HG02763 (cell line): Measurements from ENCODE around the gene RNF39.

Experiments used
- ATAC-seq: cut with Tn5 transposase; IDR thresholded peaks from one replicate; pipeline ENCODE4 v1.9.1; 2021; ENCODE audit warnings: mild to moderate bottlenecking, moderate library complexity; ENCODE audit not compliant: unreplicated experiment

Gene RNF39

DNA sequence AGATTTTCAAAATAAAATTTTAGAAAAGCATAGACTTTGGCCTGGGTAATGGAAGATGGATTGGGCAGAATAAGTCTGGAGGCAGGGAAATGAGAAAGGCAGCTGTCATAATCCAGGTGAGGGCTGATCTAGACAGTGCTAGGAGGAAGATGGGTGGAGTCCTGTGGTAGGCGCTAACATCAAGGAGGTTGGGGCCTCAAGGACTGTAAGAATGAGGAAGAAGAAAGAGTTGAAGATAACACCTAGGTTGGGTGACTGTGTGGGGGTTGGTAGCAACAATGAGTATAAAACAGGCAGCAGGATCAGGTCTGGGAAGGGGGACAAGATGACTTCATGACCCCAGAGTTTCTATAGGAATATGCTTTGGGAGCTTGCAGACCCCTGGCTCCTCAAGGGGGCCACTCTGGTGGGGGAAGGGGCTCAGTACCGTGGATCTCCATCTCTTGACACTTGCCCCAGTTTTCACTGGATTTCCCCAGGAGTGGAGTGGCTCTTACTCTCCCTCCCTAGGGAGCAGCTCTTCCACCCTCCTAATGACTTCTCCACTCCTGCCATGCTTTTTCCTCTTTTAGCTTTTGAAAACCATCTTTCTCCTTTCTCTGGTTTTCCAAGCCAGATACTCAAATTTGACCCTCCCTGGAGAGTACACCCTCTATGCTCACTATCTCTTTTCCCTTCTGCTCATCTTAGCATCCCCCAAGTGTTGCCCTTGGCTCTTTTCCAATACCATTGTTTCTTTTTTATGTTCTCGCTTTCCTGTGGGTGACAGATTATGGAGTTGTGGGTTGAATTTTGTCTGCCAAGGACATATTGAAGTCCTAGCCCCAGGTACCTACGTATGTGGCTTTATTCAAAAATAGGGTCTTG is 22.6 kb upstream of the RNF39 start:
- ATAC-seq, result no peak

DNA sequence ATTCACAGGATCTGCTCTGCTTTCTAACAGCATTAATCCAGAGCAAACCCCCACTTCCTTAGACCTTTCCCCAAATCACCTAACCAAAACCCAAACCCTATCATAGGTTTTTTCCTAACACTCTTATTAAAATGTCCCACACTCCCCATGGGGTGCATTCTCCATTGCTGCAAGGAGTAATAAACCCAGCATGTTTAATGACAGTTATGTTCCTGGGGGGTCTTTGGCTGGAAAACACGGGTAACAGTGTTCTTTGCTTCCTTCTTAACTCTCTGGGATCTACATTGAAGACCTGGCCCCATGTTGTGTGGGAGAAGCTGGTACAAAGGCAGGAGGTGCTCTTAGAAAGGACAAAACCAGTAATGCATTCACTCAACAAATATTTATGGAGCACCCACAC is 21.3 kb upstream of the RNF39 start:
- ATAC-seq, result no peak

DNA sequence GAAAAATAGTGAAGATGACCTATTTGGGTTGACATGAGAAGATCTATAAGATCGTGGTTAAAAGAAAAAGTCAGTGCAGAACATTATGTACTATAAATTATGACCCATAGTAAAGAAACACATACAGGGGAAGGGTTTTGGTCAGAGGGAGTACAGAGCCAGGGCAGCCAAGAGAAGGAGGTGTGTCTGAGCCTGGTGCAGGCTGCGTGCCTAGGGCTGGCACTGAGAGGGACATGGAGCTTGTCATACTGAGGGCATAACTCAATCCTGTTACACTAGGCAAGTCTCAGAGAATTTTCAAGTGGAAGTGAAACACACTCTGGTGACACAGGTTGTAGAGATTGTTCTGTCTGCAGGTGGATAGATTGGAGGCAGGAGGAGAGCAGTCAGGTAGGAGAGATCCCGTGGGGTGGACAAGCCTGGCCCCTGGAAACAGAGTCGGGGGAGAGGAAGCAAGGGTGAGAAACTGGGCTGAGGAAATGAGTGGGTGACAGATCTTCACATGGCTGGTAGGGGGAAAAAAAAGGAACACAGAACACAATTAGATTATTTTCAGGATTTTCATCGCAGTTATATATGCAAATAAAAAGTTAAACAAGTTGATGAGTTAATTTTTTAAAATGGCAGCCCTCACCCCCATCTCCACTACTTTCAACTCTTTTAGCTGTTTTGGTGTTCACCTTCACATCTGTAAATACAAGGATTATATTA is 18.5 kb upstream of the RNF39 start:
- ATAC-seq, result no peak

DNA sequence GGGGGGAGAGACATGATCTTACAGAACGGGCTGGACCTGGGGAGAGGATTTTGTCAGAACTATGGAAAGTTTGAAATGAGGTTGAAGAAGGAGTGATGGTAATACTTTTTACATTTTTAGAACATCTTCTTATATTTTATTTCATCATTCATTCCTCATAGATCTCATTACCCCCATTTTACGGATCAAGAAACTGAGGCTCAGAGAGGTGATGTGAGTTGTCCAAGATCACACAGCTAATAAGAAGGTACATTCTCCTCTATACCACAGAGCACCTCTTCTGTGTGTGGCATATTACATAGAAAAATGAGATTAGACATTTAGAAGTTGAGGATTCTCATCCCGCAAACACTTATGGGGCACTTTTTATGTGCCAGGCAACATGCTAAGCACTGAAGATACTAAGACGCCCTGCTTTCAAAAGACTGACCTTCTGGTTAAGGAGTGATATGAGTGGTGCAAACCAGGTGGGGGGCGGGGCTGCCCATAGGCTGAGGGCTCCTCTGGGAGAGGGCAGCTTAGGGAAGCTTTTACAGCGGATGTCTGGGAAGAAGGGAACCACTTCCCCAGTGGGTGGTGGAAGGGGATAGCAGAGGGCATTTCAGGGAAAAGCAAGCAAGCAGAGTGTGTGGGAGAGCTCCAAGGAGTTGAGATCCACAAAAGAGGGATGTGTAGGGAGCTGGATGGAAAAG is 17.4 kb upstream of the RNF39 start:
- no peak for ATAC-seq

DNA sequence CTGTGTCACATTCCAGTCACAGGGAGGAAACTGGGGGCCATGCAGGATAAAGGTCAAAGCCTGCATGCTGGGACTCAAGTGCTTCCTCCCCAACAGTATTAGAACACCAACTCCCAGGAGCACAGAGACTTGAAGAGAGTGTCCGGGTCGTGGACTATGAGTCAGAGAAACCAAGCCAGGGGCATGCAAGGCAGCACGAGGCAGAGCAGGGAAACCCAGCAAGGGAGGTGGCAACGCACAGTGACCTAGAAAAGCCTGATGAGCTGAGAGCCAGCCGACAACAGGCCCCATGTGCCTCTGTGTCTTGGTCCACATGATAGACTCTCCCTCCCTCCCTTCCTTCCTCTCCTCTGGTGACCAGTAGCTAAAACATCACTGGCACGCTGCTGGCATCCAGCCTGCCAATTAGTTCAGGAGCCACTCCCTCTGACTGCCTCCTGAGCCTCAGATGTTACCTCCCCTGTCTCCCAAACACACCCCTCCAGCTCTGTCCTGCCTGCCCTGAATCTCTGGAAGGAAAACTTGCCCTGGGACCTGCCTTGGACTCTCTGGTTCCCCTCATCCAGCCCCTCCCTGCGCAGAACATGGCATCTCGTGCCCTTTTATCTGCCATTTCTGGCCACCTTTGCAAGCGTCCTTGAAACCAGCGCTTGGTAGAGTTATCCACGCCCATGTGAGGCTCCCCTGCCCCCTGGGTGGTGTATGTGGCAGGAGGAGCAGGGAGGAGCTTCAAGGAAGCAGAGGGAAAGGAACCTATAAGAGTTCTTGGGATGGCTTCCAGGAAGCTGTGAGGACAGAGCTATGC is 16.2 kb upstream of the RNF39 start:
- no peak for ATAC-seq

DNA sequence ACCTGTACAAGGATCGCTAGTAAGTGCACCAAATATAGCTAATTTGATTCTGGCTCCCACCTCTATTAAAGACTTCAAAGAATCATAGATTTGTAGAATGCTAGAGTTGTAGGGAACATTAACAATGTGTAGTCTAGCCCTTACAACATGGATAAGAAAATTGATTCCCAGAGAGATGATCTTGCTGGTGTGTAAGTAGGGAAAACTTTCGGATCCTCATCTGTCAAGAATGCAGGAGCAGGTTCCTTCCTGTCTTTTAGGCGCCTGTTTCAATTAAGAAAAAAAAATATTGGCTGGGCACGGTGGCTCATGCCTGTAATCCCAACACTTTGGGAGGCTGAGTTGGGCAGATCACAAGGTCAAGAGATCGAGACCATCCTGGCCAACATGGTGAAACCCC is 12.3 kb upstream of the RNF39 start:
- no peak for ATAC-seq

DNA sequence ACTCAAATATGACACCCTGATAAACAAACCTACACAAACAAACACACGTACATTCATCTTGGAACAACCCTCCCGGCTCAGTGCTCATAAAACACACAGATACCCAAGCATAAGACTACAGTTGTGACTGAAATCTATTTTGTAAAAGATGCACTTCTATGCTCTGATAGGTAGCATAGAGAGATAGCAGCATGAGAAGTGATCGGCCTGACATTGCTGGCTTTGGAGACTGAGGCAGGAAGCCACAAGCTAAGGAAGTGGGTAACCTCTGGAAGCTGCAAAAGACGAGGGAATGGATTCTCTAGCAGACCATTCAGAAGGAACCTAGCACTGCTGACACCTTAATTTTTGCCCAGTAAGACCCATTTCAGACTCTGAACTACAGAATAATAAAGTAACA is 1.6 kb upstream of the RNF39 start:
- ATAC-seq, result no peak

DNA sequence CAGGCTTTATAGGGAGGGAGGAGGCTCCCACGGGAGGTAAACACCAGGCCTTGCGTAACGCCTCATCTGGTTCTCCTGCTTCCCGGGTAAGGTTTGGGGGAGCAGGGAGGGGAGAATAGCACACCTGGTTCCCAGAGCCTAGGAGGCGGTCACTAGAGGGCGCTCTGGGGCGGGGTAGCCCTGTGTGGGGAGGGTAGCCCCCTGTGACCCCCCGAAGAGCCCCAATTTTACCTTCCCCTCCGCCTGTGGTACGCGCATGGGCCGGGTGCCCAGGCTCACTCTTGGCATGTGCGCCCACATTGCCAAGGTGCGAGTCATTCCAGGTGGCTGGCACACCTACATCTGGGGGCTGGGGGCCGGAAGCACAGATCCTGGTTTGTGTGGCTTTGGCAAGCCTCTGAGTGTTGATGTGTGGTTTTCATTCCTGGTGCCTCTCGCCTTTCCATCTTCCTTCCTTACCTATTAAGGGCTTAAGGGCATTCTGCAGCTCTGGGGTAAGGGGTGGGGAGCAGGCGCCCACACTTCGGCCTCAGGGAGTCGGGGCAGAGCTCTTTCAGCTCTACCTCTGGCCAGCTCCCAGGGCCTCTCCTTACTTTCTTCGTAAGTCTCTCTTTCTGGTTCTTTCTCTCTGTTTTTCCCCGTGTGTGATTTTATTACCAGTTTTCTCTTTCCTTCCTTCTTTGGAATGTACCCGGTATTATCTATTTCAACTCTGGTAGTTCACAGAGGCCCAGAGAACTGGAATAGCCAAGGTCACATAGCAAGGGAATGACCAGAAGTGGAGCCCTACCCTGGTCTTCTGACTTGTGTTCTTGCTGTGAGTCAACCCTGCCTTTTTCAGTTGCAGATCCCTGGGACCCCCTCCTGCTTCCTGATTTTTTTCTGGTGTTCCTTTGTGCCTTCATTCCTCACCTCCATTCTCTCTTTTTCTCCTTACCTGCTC is 492 bp upstream of the RNF39 start:
- no peak for ATAC-seq

DNA sequence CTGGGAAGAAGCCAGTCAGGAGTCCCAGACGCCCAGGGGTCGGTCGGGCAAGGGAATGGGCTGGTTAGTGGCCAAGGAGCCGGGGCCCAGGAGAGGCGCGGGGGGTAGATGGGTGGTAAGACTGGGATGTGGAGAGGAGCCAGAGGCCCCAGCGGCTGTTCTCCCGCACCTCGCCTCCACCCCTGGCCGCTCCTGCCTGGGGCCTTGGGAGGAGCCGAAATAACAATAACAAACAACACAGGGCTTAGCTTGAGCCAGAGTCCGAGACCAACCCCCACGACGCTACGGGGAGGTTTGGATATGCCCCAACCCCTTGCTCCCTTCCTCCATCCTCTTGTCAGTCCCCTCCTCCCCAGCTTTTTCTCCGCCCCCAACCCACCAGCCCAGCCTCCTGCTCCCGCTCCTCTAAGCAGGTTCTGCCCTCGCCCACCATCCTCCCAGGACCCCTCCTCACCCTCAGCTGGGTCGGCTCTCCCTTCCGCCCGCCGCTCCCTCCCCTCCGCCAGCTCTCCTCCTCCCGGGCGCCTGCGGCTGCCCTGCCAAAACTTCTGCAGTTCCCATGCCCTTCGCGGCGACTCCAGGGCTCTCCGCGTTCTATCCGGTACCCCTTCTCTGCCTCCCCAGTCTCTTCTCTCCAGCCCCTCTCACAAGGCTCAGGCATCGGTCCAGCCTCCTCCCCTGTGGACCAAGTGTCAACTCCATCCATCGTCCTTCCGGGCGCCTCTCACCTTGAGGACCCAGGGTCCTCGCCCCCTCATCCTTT is 1.1 kb downstream of the RNF39 start:
- no peak for ATAC-seq

DNA sequence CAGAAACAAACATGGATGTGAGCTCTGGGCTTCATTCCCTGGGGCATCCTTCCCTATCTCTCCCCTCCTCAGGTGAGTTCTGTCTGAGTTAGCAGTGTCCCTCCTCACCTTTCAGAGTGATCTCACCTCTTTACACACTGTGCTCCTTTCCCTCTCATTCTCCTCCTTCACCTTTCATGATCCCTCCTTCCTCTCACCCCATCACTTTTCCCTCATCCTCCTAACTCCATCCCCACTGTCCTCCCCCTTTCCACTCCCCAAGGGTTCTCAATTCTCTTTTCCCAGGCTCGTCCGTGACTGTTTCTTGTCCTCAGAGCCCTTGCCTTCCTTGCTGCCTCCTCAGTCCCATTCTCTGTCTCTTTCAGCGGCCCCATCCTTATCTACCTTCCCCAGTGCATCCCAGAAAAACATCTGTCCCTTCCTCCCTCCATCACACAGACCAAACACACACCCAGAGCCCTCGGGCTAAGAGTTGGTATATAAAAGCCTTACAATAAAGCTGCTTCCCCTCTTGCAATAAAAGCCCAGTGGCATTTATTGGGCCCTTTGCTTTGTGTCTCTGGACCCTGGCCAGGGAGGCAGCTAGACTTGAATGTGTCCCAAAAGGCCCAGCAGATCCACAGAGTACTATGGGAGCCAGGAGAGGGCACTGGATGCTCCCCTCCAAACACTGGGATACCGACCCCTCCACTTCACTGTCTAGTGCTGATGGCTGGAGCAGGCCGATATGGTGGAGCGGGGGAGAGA is 1.9 kb downstream of the RNF39 start:
- ATAC-seq, result no peak

DNA sequence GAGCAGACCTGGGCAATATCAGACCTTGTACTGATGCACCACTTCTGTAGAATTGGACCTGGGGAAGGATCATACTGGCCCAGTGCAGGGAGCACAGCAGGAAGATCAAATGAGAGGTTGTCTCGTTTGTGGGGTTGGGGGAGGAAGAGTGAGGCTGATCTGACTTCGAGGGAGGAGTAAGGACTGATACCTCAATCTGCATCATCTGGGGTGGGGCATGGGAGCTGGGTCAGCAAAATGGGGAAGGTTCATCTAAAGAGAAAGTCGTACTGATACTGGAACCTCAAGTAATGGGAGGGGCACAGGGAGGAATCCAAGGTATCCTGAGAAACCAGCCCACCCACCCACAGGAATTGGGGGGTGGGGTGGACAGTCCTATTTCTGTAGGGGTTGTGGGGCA is 3.7 kb downstream of the RNF39 start:
- no peak for ATAC-seq

DNA sequence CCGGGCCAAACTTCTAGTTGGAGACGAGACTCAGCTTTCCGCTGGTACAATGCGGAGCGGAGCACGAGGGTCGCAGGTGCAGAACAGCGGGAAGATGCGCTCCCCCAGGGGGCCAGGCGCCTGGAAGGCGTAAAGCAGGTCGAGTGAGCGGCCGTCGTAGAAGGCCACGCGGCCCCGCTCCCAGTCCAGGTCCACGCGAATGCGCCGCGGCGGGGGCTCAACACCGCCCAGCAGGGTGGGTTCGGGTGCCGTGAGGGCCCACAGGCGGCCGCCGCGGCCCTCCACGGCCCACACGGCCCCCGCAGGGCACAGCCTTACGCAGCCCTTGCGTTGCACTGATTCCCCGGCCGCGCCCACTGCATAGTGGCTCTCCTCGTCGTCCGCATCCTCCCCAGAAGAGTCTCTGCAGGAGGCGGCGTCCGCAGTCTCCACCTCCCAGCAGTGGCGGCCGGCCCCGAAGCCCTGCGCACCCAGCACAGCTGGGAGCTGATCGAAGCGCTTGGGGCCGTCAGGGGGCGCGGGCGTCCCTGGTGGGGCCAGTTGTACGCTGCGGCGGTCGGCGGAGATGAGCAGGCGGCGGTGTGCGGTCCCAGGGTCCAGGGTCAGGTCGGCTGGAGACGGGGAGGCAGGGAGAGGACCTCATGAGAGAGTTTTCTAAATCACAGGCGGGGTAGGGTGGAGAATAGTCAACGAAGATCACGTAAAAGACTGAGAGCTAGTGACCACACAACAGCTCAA is 4.3 kb downstream of the RNF39 start:
- ATAC-seq, result no peak

DNA sequence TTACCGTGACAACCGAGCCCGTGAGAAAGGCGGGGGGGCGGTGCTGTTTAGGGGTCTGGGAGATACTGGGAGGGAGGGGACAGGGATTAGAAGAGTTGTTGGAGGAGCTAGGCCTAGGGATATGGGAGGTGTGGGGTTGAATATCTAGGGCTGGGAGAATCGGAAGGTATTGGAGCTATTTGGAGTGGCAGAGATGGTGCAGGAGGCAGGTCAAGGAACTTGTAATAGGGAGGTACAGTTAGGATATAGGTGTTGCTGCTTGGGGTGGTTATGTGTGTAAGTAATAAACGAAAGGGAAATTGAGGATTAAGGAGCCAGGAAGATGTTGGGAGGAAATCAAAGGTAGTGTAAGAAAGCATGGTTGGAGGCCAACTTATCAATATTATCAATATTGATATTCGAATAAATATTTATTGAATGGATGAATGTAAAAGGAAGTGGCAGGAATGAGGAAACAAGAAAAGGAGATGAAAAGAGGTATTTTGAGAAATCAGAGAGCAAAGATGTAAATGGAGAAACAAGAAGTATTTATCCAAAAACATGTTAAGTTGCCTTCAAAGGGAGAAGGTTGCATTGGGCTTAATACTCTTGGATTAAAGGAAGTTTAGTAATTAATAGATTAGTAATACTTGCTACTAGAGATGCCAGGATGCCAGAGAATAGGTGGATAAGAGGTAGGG is 8.0 kb downstream of the RNF39 start:
- ATAC-seq, result no peak

DNA sequence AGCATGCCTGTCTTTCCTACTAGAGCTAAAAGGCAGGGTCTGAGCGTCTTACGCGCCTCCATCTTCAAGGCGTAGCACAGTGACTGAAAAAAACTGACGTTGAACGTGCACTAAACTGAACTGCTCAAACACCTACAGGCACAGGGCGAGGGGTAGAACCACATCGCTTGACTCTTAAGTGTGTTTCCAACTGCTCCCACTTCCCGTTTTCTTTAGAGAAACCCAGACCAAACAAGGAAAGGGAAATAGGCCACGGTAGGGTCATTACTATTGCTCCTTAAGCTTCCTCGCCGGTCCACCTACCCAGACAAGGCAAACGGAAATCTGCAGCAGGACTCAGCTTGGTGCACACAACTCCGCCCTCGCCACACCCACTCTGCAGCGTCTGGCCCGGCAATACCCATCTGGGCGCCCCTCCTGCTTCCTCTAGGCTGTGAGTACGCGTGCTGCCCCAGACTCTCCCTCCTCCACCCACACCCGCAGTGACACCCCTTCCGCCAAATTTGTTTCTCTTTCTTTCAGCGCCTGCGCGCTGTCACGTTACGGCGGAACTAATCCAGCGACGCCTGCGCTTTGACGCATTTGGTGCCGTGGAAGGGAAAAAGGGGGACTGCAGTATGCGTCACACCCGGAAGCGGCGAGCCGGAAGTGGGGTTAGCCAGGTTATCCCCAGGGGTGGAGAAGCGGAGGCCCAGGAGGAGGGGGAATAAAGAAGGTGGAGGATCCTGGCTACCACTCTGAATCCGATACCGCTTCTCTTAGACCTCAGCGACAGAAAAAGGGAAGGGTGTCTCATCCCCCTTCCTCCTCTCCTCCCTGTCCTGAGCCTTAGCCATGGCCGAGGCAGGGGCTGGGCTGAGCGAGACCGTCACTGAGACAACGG is 8.8 kb downstream of the RNF39 start, which contains the start of gene PPP1R11:
TSS of gene PPP1R11 (plus strand) at position 622 of the 883 bp plus-strand sequence. CDS start at position 835, 213 bp downstream.
- peak; percentile 96 for ATAC-seq

DNA sequence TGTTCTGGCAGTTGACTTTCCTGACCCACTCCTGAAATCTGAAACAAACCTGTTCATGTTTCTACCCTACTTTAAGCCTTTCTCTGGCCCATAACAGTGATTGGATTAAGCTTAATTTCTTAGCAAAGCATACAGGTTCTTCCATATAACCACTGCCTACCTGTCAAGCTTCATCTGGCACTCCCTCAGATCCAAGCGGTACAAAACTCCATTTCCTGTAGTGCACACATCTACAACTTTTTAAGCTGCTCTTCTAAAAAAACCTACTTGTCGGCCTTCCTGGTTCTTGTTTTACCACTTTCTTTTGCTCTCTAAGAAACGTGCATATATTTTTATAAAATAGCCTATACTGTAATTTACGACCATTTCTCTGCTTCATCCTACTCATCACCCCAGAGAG is 9.5 kb downstream of the RNF39 start:
- ATAC-seq, result no peak

DNA sequence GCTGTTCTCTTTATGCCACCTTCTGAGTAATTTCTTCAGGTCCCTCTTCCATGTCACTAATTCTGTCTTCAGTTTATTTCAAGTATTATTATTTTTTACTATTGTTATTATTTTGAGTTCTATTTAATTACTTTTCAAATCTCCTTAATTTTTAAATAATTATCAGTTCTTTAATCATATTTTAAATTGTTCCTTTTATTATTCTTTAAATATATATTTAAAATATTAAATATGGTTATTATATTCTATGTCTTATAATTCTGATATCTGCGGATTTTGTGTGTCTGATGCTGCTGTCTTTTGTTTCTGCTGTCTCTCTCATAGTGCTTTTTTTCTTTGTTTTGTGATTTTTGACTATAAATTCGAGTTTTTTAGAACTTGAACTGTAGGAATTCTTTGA is 12.3 kb downstream of the RNF39 start:
- ATAC-seq, result no peak
